Adrenal gland (tissue), 12 donors: ENCODE data around the gene HS3ST4. TPM values are rescaled to one million over a fixed set of nuclear protein-coding genes. Genes with fewer than 3 reads are reported as not detected.

Experiments
- DNase-seq, 7 donors: peaks; one replicate each; pipeline ENCODE4 v3.0.0-alpha.2; 2019 to 2020
- H3K27ac ChIP-seq, 5 donors: fragments of 200-600 bp; sonication (generic) in 4 of 5; 1 replicate in 3 of 5; 2 replicates in 2 of 5; pipeline versions ENCODE4 v1.5.1 to v1.8.0; 2016 to 2020; ENCODE audit warnings: mild to moderate bottlenecking in 1 of 5
- H3K27me3 ChIP-seq: fragments of 200-600 bp; 2 replicates; pipeline ENCODE4 v1.8.0; 2021
- H3K36me3 ChIP-seq, 2 donors: fragments of 200-600 bp; replicated peaks in 1 of 2; 1 replicate in 1 of 2; 2 replicates in 1 of 2; pipeline versions ENCODE4 v1.5.1 to v1.8.0; 2018 to 2022
- H3K4me1 ChIP-seq, 2 donors: fragments of 200-600 bp; replicated peaks in 1 of 2; 1 replicate in 1 of 2; 2 replicates in 1 of 2; pipeline versions ENCODE4 v1.5.1 to v1.8.0; 2018 to 2021
- H3K4me3 ChIP-seq, 4 donors: fragments of 200-600 bp; sonication (generic) in 3 of 4; one replicate each; pipeline ENCODE4 v1.5.1; 2016 to 2018
- H3K9me3 ChIP-seq, 3 donors: fragments of 200-600 bp; sonication (generic) in 1 of 3; replicated peaks in 1 of 3; 1 replicate in 2 of 3; 2 replicates in 1 of 3; pipeline versions ENCODE4 v1.5.1 to v1.8.0; 2016 to 2021
- CTCF ChIP-seq, 6 experiments: fragments of 450-650 bp in 4 of 6; fragments of 200-600 bp in 2 of 6; sonication (generic) in 1 of 6; IDR thresholded peaks; 1 replicate in 5 of 6; 2 replicates in 1 of 6; pipeline versions ENCODE4 v1.5.1 to v1.8.0; 2016 to 2021; ENCODE audit warnings: antibody characterized with exemption in 6 of 6, mild to moderate bottlenecking in 2 of 6, moderate library complexity in 1 of 6
- POLR2A ChIP-seq, 2 donors: fragments of 450-650 bp; IDR thresholded peaks; one replicate each; pipeline ENCODE4 v1.6.1; 2017; ENCODE audit warnings: antibody characterized with exemption in 2 of 2, mild to moderate bottlenecking in 2 of 2, moderate library complexity in 1 of 2
- WGBS, 4 donors: extraction: QIAGEN DNeasy Blood & Tissue Kit in 2 of 4; methylation state at CpG; one replicate each; pipeline versions ENCODE4 v1.1.5 to v1.1.7; 2013 to 2017; 5-methylcytosine and 5-hydroxymethylcytosine counted together
- intact Hi-C, 2 donors: fragments of 100-400 bp; cut with DNase I; formaldehyde crosslinking; loops; one replicate each; pipeline versions ENCODE4 v1.14.1 to v1.15.0; 2022 to 2023
- polyA plus RNA-seq, 3 donors: library from polyadenylated mRNA; stranded (reverse); fragments of 200-250 nt in 2 of 3; fragments of 350-450 nt in 1 of 3; fragmentation: Illumina TruSeq in 1 of 3; extraction: RNeasy Lipid Tissue Mini Kit (QIAGEN cat#74804) in 1 of 3; gene quantifications; one replicate each; pipeline ENCODE4 v1.2.3, GENCODE V29; 2013 to 2014
- total RNA-seq, 9 donors: library from RNA; depleted of rRNA in 4 of 9; stranded (reverse); fragments of >200 nt in 4 of 9; fragments of 120-200 nt in 1 of 9; fragmentation: NEBNext Ultra II Directional in 1 of 9; extraction: Animal tissue kit (Norgen Biotek cat#: 25700) in 1 of 9; gene quantifications; one replicate each; pipeline versions ENCODE4 v1.1.0 to v1.2.4, GENCODE V29; 2013 to 2023
- donor health status: healthy with polysubstance abuse.
- donor health status: Bipolar disorder and iron deficiency.
- donor health status: DM: yes; HTN: yes; CAD: no.
- donor health status: DM: no; HTN: no; CAD: no.
- donor health status: DM: no; HTN: no; CAD: no.
- donor health status: DM: yes; HTN: yes; CAD: no.

The HS3ST4 gene
- total and polyA plus RNA-seq, 12 donors = 0.06 to 0.18 (median 0.08) TPM; not detected in 9

- intact Hi-C loops = no loop called here
These were observed 147.0 kb downstream of the HS3ST4 start for GRCh38 chr16:25838724-25839186.

GRCh38 chr16:25841761-25842160 lies 150.0 kb downstream of the HS3ST4 start:
- Histone ChIP-seq H3K9me3 (no peaks in the 10 kb centered on the region), H3K36me3 (no peaks in the 10 kb centered on the region), H3K27me3 (peaks cover 9% of the 10 kb centered on the region), H3K4me1 (no peaks in the 10 kb centered on the region), H3K27ac (no peak overlapping the region), H3K4me3 (no peak overlapping the region)
- 58 to 72% (median 64%) methylated on average over 3 of the region's 3 CpGs for WGBS, 4 donors
- DNase-seq = no peak
- intact Hi-C loops = loop anchor here in 1 of 2 donors (5.0 kb wide), 1 partner anchor 1266 kb away; no protein-coding TSS in a partner anchor
- TF ChIP-seq POLR2A (IDR thresholded peaks at IDR 0.05) (no peak), CTCF (IDR thresholded peaks at IDR 0.05) (no peak)

More at GRCh38 chr16:25838724-25839186, 147.0 kb downstream of the HS3ST4 start:
- WGBS, 4 donors = 3 to 4% (median 4%) methylated on average over 6 of the region's 6 CpGs
- TF ChIP-seq POLR2A (IDR thresholded peaks at IDR 0.05) (no peak), CTCF (IDR thresholded peaks at IDR 0.05) (peak; percentile 59 to 77 (median 72))
- Histone ChIP-seq H3K9me3 (no peaks in the 10 kb centered on the region), H3K27ac (no peak overlapping the region), H3K36me3 (no peaks in the 10 kb centered on the region), H3K4me3 (no peak overlapping the region), H3K27me3 (peaks cover 9% of the 10 kb centered on the region), H3K4me1 (no peaks in the 10 kb centered on the region)
- peak; percentile 17 to 55 (median 27) for DNase-seq

- no peak overlapping the region for H3K4me3 ChIP-seq
- TF ChIP-seq CTCF (IDR thresholded peaks at IDR 0.05) (no peak), POLR2A (IDR thresholded peaks at IDR 0.05) (no peak)
- no peaks in the 10 kb centered on the region for H3K9me3 ChIP-seq
- no peaks in the 10 kb centered on the region for H3K27me3 ChIP-seq
- no peak overlapping the region for H3K27ac ChIP-seq
- no peak for DNase-seq
- no peaks in the 10 kb centered on the region for H3K36me3 ChIP-seq
- H3K4me1 ChIP-seq = no peaks in the 10 kb centered on the region
- intact Hi-C loops = no loop called here
- 58 to 66% (median 65%) methylated on average over 3 of the region's 3 CpGs for WGBS, 4 donors
These were observed 154.1 kb downstream of the HS3ST4 start for GRCh38 chr16:25845901-25846300.

- 22 to 35% (median 28%) methylated on average over 5 to 6 of the region's 6 CpGs for WGBS, 4 donors
- no peak for DNase-seq
- Histone ChIP-seq H3K36me3 (no peaks in the 10 kb centered on the region), H3K27me3 (peaks cover 6% of the 10 kb centered on the region), H3K27ac (no peak overlapping the region), H3K4me3 (no peak overlapping the region), H3K4me1 (no peaks in the 10 kb centered on the region), H3K9me3 (no peaks in the 10 kb centered on the region)
- TF ChIP-seq POLR2A (IDR thresholded peaks at IDR 0.05) (no peak), CTCF (IDR thresholded peaks at IDR 0.05) (no peak)
- intact Hi-C loops = no loop called here
These were observed 162.4 kb downstream of the HS3ST4 start for GRCh38 chr16:25854141-25854540.
